Measurements from ENCODE around the gene EXOC7. TPM values are rescaled to one million over a fixed set of nuclear protein-coding genes. Genes with fewer than 3 reads are reported as not detected.

Gene EXOC7
- 100 to 1,000 TPM; 130 to 149 (median 142) TPM for total RNA-seq
- 92.7 TPM for total RNA-seq (2013)

GRCh38 chr17:76103274-76104139 is at the start of gene EXOC7:
TSS of gene EXOC7 (minus strand) at chr17:76103787. CDS start at chr17:76103692, 95 bp downstream.
- Mint-ChIP-seq H3K4me1 (peaks cover 17 to 25% of the 10 kb centered on the region in 2 donors), H3K9me3 (no peaks in the 10 kb centered on the region), H3K27ac (peak within 1 kb of the TSS; percentile 87 to 96), H3K4me3 (peak within 1 kb of the TSS; percentile 96), H3K27me3 (ENCODE audit: low read depth in 2 of 2) (no peaks in the 10 kb centered on the region), H3K36me3 (peaks cover 7% of the 10 kb centered on the region)
- Histone ChIP-seq H3K27me3 (ENCODE audit: control insufficient read depth, insufficient read depth, low read length) (no peaks in the 10 kb centered on the region), H3K4me3 (ENCODE audit: low read length) (peak within 1 kb of the TSS; percentile 59), H3K4me1 (ENCODE audit: control insufficient read depth, insufficient read depth, low read length) (peaks cover 25% of the 10 kb centered on the region), H3K36me3 (ENCODE audit: control insufficient read depth, insufficient read depth, low read length) (peaks cover 19% of the 10 kb centered on the region), H3K27ac (ENCODE audit: low read length) (peak within 1 kb of the TSS; percentile 68), H3K9me3 (ENCODE audit: control insufficient read depth, insufficient read depth, low read length) (no peaks in the 10 kb centered on the region)
- 5% methylated on average over 55 of the region's 55 CpGs for WGBS (ENCODE audit: insufficient coverage)
- intact Hi-C loops (cut with micrococcal nuclease): no loop called here
- DNase-seq (peak; percentile 94 to 99), ATAC-seq (peak; percentile 95 to 96 (median 96))
- TF ChIP-seq CTCF (IDR thresholded peaks at IDR 0.05): peak; percentile 20

GRCh38 chr17:76153202-76153601 is 49.6 kb upstream of the EXOC7 start:
- DNase-seq: no peak
- Mint-ChIP-seq H3K36me3 (no peaks in the 10 kb centered on the region), H3K4me3 (no peak overlapping the region)

GRCh38 chr17:76152591-76152990 is 49.0 kb upstream of the EXOC7 start:
- TF ChIP-seq CTCF (IDR thresholded peaks at IDR 0.05): no peak
- Histone ChIP-seq H3K4me1 (ENCODE audit: control insufficient read depth, insufficient read depth, low read length) (peaks cover under 1% of the 10 kb centered on the region), H3K4me3 (ENCODE audit: low read length) (no peak overlapping the region), H3K36me3 (ENCODE audit: control insufficient read depth, insufficient read depth, low read length) (no peaks in the 10 kb centered on the region), H3K27ac (ENCODE audit: low read length) (no peak overlapping the region), H3K9me3 (ENCODE audit: control insufficient read depth, insufficient read depth, low read length) (no peaks in the 10 kb centered on the region), H3K27me3 (ENCODE audit: control insufficient read depth, insufficient read depth, low read length) (no peaks in the 10 kb centered on the region)
- intact Hi-C loops (cut with micrococcal nuclease): no loop called here
- peaks cover 0 to 4% of the 10 kb centered on the region in 2 donors for H3K4me1 Mint-ChIP-seq
- H3K4me3 Mint-ChIP-seq: no peak overlapping the region
- H3K27me3 Mint-ChIP-seq (ENCODE audit: low read depth in 2 of 2): no peaks in the 10 kb centered on the region
- WGBS (ENCODE audit: insufficient coverage): 97% methylated on average over 7 of the region's 7 CpGs
- H3K9me3 Mint-ChIP-seq: no peaks in the 10 kb centered on the region
- no peaks in the 10 kb centered on the region for H3K36me3 Mint-ChIP-seq
- DNase-seq: no peak
- no peak overlapping the region for H3K27ac Mint-ChIP-seq
- ATAC-seq: no peak

More at GRCh38 chr17:76153202-76153601, 49.6 kb upstream of the EXOC7 start:
- Histone ChIP-seq H3K27ac (ENCODE audit: low read length) (no peak overlapping the region), H3K4me1 (ENCODE audit: control insufficient read depth, insufficient read depth, low read length) (no peaks in the 10 kb centered on the region), H3K36me3 (ENCODE audit: control insufficient read depth, insufficient read depth, low read length) (no peaks in the 10 kb centered on the region), H3K4me3 (ENCODE audit: low read length) (no peak overlapping the region), H3K9me3 (ENCODE audit: control insufficient read depth, insufficient read depth, low read length) (no peaks in the 10 kb centered on the region), H3K27me3 (ENCODE audit: control insufficient read depth, insufficient read depth, low read length) (no peaks in the 10 kb centered on the region)
- TF ChIP-seq CTCF (IDR thresholded peaks at IDR 0.05): no peak
- intact Hi-C loops (cut with micrococcal nuclease): no loop called here
- Mint-ChIP-seq H3K9me3 (no peaks in the 10 kb centered on the region), H3K27ac (no peak overlapping the region), H3K27me3 (ENCODE audit: low read depth in 2 of 2) (no peaks in the 10 kb centered on the region), H3K4me1 (peaks cover 0 to 4% of the 10 kb centered on the region in 2 donors)
- no peak for ATAC-seq
- WGBS (ENCODE audit: insufficient coverage): 94% methylated on average over 9 of the region's 9 CpGs

Measured in natural killer cell (primary cell).